Measurements from ENCODE around the gene YWHAG.
"Not testable (repeated sequence)": the region's sequence is repeated elsewhere in the genome, so short reads cannot be mapped to it uniquely, and the experiment has no call there.

The YWHAG gene

DNA sequence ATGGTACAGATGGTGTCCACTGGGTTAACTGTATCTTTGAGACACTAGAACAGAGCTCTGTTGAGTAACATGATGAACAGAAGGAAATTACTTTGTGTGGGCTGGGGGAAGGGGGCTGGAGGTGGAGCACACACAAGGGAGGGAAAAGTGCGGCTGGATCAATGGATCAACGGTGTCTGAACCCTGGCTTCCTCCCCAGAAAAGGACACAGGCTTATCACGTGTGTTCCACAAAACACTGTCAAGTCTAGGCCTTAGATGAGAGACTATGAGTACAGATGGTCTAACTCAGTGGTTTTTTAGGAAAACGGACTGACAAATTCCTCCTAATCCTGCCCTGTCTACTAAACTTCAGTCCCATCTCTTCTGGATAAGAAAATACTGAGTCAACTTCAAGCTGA lies 28.5 kb downstream of the YWHAG start:
- H3K36me3 Mint-ChIP-seq (ENCODE audit: low read depth): peaks cover 56% of the 10 kb centered on the region
- H3K27me3 Mint-ChIP-seq: no peaks in the 10 kb centered on the region

DNA sequence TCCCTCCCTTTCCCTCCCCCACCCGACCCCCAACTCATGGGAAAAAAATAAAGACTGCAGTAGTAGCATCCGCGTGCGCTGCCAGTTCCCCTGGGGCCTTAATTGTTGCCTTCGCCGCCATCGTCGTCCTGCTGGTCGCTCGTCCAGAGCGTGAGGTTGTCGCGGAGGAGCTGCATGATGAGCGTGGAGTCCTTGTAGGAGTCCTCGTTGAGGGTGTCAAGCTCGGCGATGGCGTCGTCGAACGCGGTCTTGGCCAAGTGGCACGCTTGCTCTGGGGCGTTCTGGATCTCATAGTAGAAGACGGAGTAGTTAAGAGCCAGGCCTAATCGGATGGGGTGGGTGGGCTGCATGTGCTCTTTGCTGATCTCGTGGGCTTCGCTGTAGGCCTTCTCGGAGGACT lies 29.3 kb downstream of the YWHAG start:
- H3K27me3 Mint-ChIP-seq: no peaks in the 10 kb centered on the region
- ATAC-seq (no peak), DNase-seq (no peak)
- no peak overlapping the region for H3K27ac Mint-ChIP-seq
- H3K36me3 Mint-ChIP-seq (ENCODE audit: low read depth): peaks cover 57% of the 10 kb centered on the region
- peaks cover 27% of the 10 kb centered on the region for H3K4me1 Mint-ChIP-seq
- H3K9me3 Mint-ChIP-seq: no peaks in the 10 kb centered on the region
- H3K4me3 Mint-ChIP-seq: no peak overlapping the region

More for the DNA sequence above, 28.5 kb downstream of the YWHAG start:
- peaks cover 27% of the 10 kb centered on the region for H3K4me1 Mint-ChIP-seq
- DNase-seq: no peak
- no peak overlapping the region for H3K4me3 Mint-ChIP-seq
- peak overlapping the region; percentile 59 for H3K27ac Mint-ChIP-seq
- H3K9me3 Mint-ChIP-seq: no peaks in the 10 kb centered on the region
- ATAC-seq: no peak

DNA sequence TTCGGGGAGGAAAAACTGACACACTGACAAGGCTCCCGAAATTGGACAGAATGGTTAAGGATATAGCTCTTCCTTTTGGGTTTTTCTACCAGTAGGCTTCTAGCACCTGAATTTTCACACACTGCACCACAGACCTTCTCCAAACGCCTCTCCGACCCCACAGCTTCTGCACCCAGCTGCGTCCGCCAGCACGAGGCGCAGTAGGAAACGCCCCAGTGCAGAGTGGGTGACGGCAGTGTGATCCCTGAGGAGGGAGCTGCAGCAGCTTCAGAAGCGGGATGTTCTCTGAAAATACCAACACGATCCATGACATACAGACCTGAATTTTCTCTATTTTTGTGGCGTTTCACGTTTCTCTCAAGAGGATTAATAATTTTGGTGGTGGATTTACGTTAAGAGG lies 30.4 kb downstream of the YWHAG start:
- H3K27ac Mint-ChIP-seq: peak overlapping the region; percentile 53
- H3K36me3 Mint-ChIP-seq (ENCODE audit: low read depth): peaks cover 53% of the 10 kb centered on the region
- no peak for DNase-seq
- no peaks in the 10 kb centered on the region for H3K27me3 Mint-ChIP-seq
- no peaks in the 10 kb centered on the region for H3K9me3 Mint-ChIP-seq
- H3K4me3 Mint-ChIP-seq: no peak overlapping the region
- ATAC-seq: no peak
- peaks cover 27% of the 10 kb centered on the region for H3K4me1 Mint-ChIP-seq

DNA sequence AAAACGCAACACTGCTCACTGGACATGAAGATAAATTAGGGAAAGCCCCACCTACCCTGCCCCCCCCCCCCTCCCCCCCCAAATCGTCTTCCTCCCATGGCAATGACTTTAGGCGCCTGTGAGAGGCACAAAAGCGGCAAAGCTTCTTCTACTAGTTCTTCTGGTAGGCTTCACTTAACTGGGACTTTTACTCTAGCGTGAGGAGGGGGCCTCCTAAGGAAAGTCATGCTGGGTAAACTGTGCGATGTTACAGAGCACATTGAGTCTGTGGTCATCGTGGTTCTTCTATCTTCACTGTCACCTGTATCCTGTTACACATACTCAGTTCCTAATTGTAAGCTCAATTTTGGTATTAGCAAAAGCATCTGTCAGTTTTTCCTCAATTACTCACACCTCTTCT lies 31.2 kb downstream of the YWHAG start:
- H3K27ac Mint-ChIP-seq: no peak overlapping the region
- peaks cover 29% of the 10 kb centered on the region for H3K4me1 Mint-ChIP-seq
- ATAC-seq (peak; percentile 55), DNase-seq (no peak)
- no peak overlapping the region for H3K4me3 Mint-ChIP-seq
- no peaks in the 10 kb centered on the region for H3K9me3 Mint-ChIP-seq
- peaks cover 51% of the 10 kb centered on the region for H3K36me3 Mint-ChIP-seq (ENCODE audit: low read depth)
- no peaks in the 10 kb centered on the region for H3K27me3 Mint-ChIP-seq

DNA sequence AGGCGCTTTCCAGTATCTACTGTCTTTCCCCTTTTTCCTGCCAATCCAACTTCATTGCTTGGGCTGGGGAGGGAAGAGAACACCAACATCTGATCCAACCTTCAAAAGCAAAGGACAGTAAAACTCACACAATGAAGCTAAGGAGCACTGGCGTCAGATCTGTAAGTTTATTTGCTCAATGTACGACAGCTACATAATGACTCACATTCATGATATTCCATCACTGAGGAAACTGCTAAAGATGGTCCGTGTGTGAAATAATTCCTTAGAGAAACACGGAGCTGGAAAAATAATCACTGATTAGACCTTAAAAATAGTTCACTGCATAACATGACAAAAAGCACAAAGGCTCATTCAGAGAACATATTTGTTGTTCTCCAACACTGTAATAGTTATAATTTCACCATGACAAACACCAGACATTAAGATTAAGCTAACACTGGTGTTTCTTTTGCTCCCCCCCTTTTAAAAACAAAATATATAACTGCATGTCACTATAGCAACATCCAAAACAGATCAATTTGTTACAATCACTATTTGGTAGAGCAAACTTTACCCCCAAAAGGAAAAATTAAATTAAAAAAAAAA lies 32.1 kb downstream of the YWHAG start:
- Mint-ChIP-seq H3K4me1 (peaks cover 25% of the 10 kb centered on the region), H3K27ac (no peak overlapping the region), H3K4me3 (no peak overlapping the region), H3K9me3 (no peaks in the 10 kb centered on the region), H3K36me3 (ENCODE audit: low read depth) (peaks cover 47% of the 10 kb centered on the region), H3K27me3 (no peaks in the 10 kb centered on the region)
- no peak for DNase-seq
- ATAC-seq: no peak

DNA sequence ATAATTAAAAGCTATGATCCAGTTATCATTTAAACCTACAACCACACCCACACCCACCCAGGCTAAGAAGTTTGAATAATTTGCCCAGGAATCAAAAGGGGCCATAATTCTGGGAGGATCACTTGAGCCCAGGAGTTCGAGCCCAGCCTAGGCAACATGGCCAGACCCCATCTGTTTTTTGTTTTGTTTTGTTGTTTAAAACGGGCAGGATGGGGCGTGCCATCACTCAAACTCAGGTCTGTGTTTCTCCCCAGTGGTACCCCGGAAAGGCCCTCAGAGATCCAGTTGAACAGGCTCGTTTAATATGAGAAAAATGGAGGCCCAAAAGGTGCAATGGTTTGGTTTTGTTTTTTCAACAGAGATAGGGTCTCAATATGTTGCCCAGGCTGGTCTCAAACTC lies 33.0 kb downstream of the YWHAG start:
- H3K27me3 Mint-ChIP-seq: no peaks in the 10 kb centered on the region
- peaks cover 22% of the 10 kb centered on the region for H3K4me1 Mint-ChIP-seq
- H3K4me3 Mint-ChIP-seq: no peak overlapping the region
- no peaks in the 10 kb centered on the region for H3K9me3 Mint-ChIP-seq
- ATAC-seq: no peak
- DNase-seq: no peak
- no peak overlapping the region for H3K27ac Mint-ChIP-seq
- peaks cover 47% of the 10 kb centered on the region for H3K36me3 Mint-ChIP-seq (ENCODE audit: low read depth)

DNA sequence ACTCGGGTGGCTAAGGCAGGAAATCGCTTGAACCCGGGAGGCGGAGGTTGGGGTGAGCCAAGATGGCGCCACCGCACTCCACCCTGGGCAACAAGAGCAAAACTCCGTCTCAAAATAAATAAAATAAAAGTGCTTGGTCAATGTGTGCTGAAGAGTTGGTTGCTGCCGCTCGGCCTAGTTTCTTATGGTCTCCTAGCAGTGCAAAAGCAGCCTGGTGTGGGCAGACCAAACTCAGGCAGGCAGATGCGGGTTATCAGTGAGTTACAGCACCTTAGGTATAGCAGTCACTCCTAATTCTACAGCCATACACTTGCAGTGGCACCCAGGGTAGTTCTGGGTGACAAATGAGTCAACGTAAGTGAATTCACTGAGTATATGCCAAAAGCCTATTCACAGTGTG lies 33.7 kb downstream of the YWHAG start:
- no peak overlapping the region for H3K4me3 Mint-ChIP-seq
- H3K27ac Mint-ChIP-seq: no peak overlapping the region
- peaks cover 42% of the 10 kb centered on the region for H3K36me3 Mint-ChIP-seq (ENCODE audit: low read depth)
- DNase-seq (no peak), ATAC-seq (no peak)
- H3K4me1 Mint-ChIP-seq: peaks cover 21% of the 10 kb centered on the region
- H3K27me3 Mint-ChIP-seq: no peaks in the 10 kb centered on the region
- no peaks in the 10 kb centered on the region for H3K9me3 Mint-ChIP-seq

DNA sequence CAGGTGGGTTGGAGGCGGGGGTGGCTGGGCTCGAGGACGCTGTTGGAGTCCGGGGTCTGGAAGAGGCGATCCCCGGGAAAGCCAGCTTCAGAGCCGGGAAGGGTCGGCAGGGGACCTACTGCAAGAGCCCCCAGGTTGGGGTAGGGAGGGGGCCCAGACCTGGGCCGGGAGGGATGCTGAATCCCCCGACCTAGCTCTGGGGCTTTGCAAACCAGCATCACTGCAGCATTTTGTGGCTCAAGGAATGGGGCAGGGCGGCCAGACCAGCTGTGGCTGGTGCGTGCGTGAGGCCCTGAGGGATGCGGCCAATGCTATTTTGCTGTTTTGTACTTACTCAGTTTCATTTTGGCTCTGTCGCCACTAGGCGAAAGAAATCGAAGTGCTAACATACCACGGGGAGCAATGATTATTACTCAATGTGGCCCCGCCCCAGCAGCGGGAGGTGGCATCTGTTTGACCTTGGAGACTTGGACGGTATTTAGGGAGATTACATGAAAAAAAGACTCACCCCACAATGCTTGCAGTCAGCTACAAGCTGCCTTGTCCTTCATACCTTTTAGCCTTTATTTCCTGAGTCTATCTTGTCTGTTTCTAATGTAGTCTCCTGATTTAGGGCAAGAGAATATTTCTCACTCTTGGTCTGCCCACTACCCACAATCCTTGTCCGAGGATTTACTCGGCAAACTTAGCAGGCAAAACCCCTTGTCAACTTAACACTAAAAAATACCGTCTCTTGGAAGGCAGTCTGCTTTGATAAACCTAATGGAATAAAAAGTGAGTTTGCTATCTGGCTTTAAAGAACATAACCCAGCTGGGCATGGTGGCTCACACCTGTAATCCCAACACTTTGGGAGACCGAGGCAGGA lies 40.1 kb downstream of the YWHAG start:
- H3K4me1 Mint-ChIP-seq: peaks cover 32% of the 10 kb centered on the region
- peak overlapping the region; percentile 88 for H3K4me3 Mint-ChIP-seq
- peak; percentile 74 for DNase-seq
- ATAC-seq: peak; percentile 42
- no peaks in the 10 kb centered on the region for H3K9me3 Mint-ChIP-seq
- H3K36me3 Mint-ChIP-seq (ENCODE audit: low read depth): peaks cover 2% of the 10 kb centered on the region
- peak overlapping the region; percentile 94 for H3K27ac Mint-ChIP-seq
- H3K27me3 Mint-ChIP-seq: no peaks in the 10 kb centered on the region

DNA sequence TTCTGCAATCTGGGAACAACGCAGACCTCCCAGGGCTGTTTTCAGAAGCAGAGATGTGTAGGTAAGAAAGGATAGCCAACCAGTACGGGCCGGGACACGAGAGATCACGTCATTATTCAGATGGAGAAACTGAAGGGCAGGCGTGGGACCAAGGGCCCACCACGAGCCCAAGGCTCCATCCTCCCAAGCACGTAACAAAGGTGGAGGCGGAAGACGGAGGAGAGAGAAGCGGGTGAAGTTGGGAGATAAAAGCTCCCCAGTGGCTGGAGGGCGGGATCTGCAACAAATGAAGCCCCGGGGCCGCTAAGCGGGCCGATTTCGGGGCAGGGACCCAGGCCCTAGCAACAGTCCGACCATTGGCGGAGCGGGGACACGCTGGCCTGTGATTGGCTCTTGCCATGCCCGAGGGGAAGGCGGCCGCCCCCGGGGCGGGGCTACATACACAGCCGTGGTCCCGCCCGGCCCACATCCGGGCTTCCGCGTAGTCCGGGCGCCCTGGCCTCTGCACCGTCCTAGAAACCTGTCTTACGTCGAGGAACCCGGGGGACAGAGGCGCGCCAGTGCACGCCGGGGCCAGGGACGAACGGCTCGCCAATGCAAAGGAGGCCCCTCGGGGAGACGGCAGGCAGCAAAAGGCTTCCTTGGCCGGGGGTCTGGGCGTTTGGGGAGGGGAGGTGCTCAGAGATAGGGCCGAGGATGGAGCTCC lies 40.9 kb downstream of the YWHAG start:
- Mint-ChIP-seq H3K36me3 (ENCODE audit: low read depth) (peaks cover 2% of the 10 kb centered on the region), H3K4me1 (peaks cover 32% of the 10 kb centered on the region), H3K4me3 (peak overlapping the region; percentile 88), H3K27me3 (no peaks in the 10 kb centered on the region), H3K27ac (peak overlapping the region; percentile 94), H3K9me3 (no peaks in the 10 kb centered on the region)
- peak; percentile 97 for ATAC-seq
- peak; percentile 95 for DNase-seq

DNA sequence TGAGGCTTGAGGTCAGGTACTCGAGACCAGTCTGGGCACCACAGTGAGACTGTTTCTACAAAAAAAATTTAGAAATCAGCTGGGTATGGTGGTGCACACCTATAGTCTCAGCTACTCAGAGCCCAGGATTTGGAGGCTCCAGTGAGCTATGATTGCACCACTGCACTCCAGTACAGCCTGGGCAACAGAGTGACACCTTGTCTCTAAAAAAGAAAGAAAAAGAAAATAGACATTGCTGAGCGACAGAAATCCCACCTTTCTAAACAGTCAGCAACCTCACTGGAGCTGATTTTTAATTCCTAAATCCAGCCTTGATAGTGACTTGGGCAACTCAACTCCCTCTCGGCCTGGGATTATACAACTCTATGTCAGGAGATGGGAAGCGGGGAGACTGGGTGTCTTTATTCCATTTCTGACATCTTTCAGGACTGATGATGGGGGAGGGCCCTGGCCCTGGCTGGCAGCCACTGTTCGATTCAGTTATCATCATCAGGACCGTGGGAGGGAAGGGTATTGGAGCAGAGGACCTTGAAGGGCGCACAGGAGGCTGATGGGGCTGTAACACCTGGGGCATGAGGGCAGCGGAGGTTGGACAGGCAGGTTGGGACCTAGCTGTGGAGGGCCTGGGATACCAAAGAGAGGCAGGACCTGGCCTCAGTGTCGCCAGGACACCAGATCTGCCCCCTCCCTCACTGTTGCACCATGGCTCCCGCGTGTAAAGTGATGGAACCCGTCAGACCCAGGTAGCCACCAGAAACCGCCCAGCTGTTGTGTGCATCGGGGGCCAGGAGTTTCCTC lies 41.6 kb downstream of the YWHAG start:
- Mint-ChIP-seq H3K36me3 (ENCODE audit: low read depth) (no peaks in the 10 kb centered on the region), H3K27ac (peak overlapping the region; percentile 94), H3K9me3 (no peaks in the 10 kb centered on the region), H3K4me3 (peak overlapping the region; percentile 88), H3K4me1 (peaks cover 29% of the 10 kb centered on the region), H3K27me3 (no peaks in the 10 kb centered on the region)
- no peak for ATAC-seq
- DNase-seq: no peak

DNA sequence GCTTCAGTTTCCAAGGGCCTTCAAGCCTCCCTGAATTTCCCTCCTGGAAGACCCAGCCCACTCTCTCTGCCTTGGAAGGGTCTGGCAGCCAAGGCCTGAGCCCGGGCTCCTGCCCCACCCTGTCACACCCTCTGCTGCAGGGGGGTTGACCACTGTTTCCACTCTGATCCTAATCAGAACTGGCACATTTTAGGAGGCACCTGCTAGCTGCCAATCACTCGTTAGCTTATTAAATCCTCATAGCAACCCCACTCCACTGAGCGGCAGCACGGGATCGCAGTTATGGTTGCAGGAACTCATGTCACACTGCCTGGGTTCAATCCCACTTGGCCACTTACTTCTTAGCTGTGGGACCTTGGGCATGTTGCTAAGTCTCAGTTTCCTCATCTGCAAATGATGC lies 43.4 kb downstream of the YWHAG start:
- H3K4me3 Mint-ChIP-seq: no peak overlapping the region
- H3K9me3 Mint-ChIP-seq: no peaks in the 10 kb centered on the region
- no peaks in the 10 kb centered on the region for H3K27me3 Mint-ChIP-seq
- H3K27ac Mint-ChIP-seq: no peak overlapping the region
- H3K4me1 Mint-ChIP-seq: peaks cover 29% of the 10 kb centered on the region
- ATAC-seq (no peak), DNase-seq (no peak)
- H3K36me3 Mint-ChIP-seq (ENCODE audit: low read depth): no peaks in the 10 kb centered on the region

DNA sequence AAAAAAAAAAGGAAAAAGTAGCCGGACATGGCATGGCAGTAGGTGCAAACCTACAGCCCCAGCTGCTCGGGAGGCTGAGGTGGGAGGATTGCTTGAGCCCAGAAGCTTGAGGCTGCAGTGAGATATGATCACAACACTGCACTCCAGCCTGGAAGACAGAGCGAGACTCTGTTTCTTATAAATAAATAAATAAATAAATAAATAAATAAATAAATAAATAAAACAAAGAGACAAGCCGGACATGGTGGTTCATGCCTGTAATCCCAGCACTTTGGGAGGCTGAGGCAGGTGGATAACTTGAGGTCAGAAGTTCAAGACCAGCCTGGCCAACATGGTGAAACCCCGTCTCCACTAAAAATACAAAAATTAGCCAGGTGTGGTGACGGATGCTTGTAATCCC lies 44.1 kb downstream of the YWHAG start:
- not testable (repeated sequence) for DNase-seq; H3K27me3 Mint-ChIP-seq; H3K27ac Mint-ChIP-seq; ATAC-seq; H3K9me3 Mint-ChIP-seq; H3K36me3 Mint-ChIP-seq (ENCODE audit: low read depth); H3K4me3 Mint-ChIP-seq
- peaks cover 26% of the 10 kb centered on the region for H3K4me1 Mint-ChIP-seq

DNA sequence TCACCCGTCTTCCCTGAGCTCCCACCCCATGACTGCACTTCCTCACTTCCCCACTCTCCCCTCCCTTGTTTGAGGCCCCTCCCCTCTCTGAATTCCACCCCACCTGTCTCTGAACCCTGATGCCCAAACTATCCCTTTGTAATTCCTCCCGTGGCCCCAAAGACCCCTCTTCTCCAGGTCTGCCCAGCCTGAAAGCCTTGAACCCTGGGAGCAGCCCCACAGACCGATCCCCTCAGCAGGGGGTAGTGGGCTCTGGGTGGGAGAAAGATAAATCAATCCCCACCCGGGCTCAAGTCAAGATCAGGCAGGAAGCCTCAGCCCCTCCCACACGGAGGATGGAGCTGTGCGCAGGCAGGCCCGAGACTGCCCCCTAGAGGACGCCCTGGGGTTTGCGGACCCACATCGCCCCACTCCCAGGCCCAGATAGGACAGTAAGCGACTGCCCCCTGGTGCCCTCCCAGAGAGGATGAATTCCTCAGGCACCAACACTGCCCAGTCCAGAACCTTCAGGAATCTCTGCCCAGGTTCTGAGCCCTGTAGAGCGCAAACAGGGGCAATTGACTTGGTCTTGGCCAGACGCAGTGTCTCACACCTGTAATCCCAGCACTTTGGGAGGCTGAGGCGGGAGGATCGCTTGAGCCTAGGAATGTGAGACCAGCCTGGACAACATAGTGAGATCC lies 44.6 kb downstream of the YWHAG start:
- ATAC-seq: peak; percentile 47
- no peaks in the 10 kb centered on the region for H3K9me3 Mint-ChIP-seq
- no peak overlapping the region for H3K27ac Mint-ChIP-seq
- no peaks in the 10 kb centered on the region for H3K27me3 Mint-ChIP-seq
- H3K4me1 Mint-ChIP-seq: peaks cover 20% of the 10 kb centered on the region
- peak; percentile 99 for DNase-seq
- no peaks in the 10 kb centered on the region for H3K36me3 Mint-ChIP-seq (ENCODE audit: low read depth)
- H3K4me3 Mint-ChIP-seq: no peak overlapping the region

DNA sequence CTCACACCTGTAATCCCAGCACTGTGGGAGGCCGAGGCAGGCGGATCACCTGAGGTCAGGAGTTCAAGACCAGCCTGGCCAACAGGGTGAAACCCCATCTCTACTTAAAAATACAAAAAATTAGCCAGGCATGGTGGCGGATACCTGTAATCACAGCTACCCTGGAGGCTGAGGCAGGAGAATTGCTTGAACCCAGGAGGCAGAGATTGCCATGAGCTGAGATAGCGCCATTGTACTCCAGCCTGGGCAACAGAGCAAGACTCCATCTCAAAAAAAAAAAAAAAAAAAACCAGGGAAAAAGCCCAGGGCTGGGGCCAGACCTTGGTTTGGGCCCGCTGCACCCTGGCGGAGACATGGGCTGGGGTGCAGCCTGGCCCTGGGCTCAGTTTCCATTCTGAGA lies 47.0 kb downstream of the YWHAG start:
- not testable (repeated sequence) for H3K4me3 Mint-ChIP-seq; H3K4me1 Mint-ChIP-seq; H3K36me3 Mint-ChIP-seq (ENCODE audit: low read depth); DNase-seq; H3K27me3 Mint-ChIP-seq; H3K9me3 Mint-ChIP-seq; ATAC-seq; H3K27ac Mint-ChIP-seq

All from activated naive CD8-positive, alpha-beta T cell treated with anti-CD3 and anti-CD28 coated beads, Interleukin-2, amount 50 U/mL, for 24 hours (primary cell).